H1 (cell line): ENCODE data around the gene GADL1. TPM values are rescaled to one million over a fixed set of nuclear protein-coding genes. Genes with fewer than 3 reads are reported as not detected.

Source experiments
- CTCF ChIA-PET: fragments of 300-600 bp; sonication (Branson Sonifier 250); formaldehyde crosslinking; loops from one replicate; lab custom pipeline; 2021; ENCODE audit not compliant: partially characterized antibody; lab: Charles Lee
- POLR2A ChIA-PET: fragments of 300-600 bp; sonication (Branson Sonifier 250); formaldehyde crosslinking; loops from one replicate; lab custom pipeline; 2021; ENCODE audit warnings: inconsistent platforms; ENCODE audit not compliant: partially characterized antibody; lab: Charles Lee
- DNase-seq, 2 experiments: peaks; one replicate each; pipeline versions ENCODE4 v3.0.0 to v3.0.0-alpha.2; 2010 to 2022; ENCODE audit warnings: low spot score in 2 of 2, low read depth in 1 of 2, mixed read lengths in 1 of 2
- FAIRE-seq: peaks from 2 replicates; lab custom pipeline; 2011; peaks lifted over from hg19 to GRCh38; lab: Jason Lieb, UNC
- H2AFZ ChIP-seq: 2 replicates; pipeline ENCODE4 v1.8.1; 2012; ENCODE audit warnings: low read length, inconsistent platforms
- H2AK5ac ChIP-seq: 2 replicates; pipeline ENCODE4 v1.6.1; 2013; ENCODE audit warnings: low read depth, low read length
- H2BK120ac ChIP-seq: replicated peaks from 2 replicates; pipeline ENCODE3; 2013; ENCODE audit warnings: low read depth, low read length, inconsistent platforms
- H2BK12ac ChIP-seq: 2 replicates; pipeline ENCODE4 v1.6.1; 2013; ENCODE audit warnings: low read depth, low read length
- H2BK15ac ChIP-seq: 2 replicates; pipeline ENCODE4 v1.6.1; 2013; ENCODE audit warnings: low read length
- H2BK20ac ChIP-seq: 2 replicates; pipeline ENCODE4 v1.6.1; 2013; ENCODE audit warnings: low read length
- H2BK5ac ChIP-seq: 2 replicates; pipeline ENCODE4 v1.6.1; 2013; ENCODE audit warnings: low read depth, low read length
- H3K14ac ChIP-seq: 2 replicates; pipeline ENCODE4 v1.6.1; 2013; ENCODE audit warnings: inconsistent platforms; ENCODE audit not compliant: insufficient read length
- H3K18ac ChIP-seq: 2 replicates; pipeline ENCODE4 v1.6.1; 2013; ENCODE audit warnings: low read length; ENCODE audit errors: extremely low read depth
- H3K23ac ChIP-seq: 2 replicates; pipeline ENCODE4 v1.6.1; 2013; ENCODE audit warnings: inconsistent platforms; ENCODE audit not compliant: insufficient read length
- H3K23me2 ChIP-seq: 2 replicates; pipeline ENCODE4 v1.6.1; 2013; ENCODE audit warnings: low read depth, low read length
- H3K27ac ChIP-seq: 2 replicates; pipeline ENCODE4 v1.6.1; 2011; ENCODE audit warnings: low read depth, low read length, inconsistent platforms
- H3K27me3 ChIP-seq, 4 experiments: replicated peaks in 1 of 4; 1 replicate in 1 of 4; 2 replicates in 3 of 4; pipeline versions ENCODE4 v1.6.1 to v1.8.1; 2011 to 2013; ENCODE audit warnings: low read length in 3 of 4, mild to moderate bottlenecking in 3 of 4, inconsistent platforms in 2 of 4, mixed read lengths in 2 of 4, moderate library complexity in 1 of 4; ENCODE audit not compliant: control insufficient read depth in 3 of 4, insufficient read depth in 3 of 4; ENCODE audit errors: extremely low read depth in 1 of 4
- H3K36me3 ChIP-seq, 4 experiments: 2 replicates each; pipeline versions ENCODE4 v1.6.1 to v1.8.1; 2011 to 2013; ENCODE audit warnings: mild to moderate bottlenecking in 4 of 4, low read length in 3 of 4, moderate library complexity in 2 of 4, control low read depth in 1 of 4, inconsistent platforms in 1 of 4; ENCODE audit not compliant: insufficient read depth in 4 of 4, control insufficient read depth in 2 of 4
- H3K4ac ChIP-seq: replicated peaks from 2 replicates; pipeline ENCODE3; 2013; ENCODE audit warnings: low read length, low read depth, mixed read lengths, inconsistent platforms; ENCODE audit not compliant: insufficient read length
- H3K4me1 ChIP-seq, 4 experiments: replicated peaks in 1 of 4; 1 replicate in 1 of 4; 2 replicates in 3 of 4; pipeline versions ENCODE4 v1.6.1 to v1.8.1; 2011 to 2013; ENCODE audit warnings: low read length in 3 of 4, inconsistent platforms in 2 of 4, mixed read lengths in 1 of 4; ENCODE audit not compliant: insufficient read depth in 4 of 4, control insufficient read depth in 3 of 4
- H3K4me2 ChIP-seq, 2 experiments: 2 replicates each; pipeline versions ENCODE4 v1.6.1 to v1.8.1; 2011 to 2013; ENCODE audit warnings: low read depth in 2 of 2, low read length in 2 of 2, control low read depth in 1 of 2, inconsistent platforms in 1 of 2, mild to moderate bottlenecking in 1 of 2; ENCODE audit not compliant: insufficient read depth in 1 of 2
- H3K4me3 ChIP-seq, 4 experiments: fragments of 200-600, 300-600 bp in 1 of 4; sonication (generic), shearing (Covaris generic), sonication (Bioruptor Twin) in 1 of 4; 2 replicates each; pipeline versions ENCODE4 v1.5.1 to v1.8.1; 2011 to 2016; ENCODE audit warnings: low read length in 4 of 4, low read depth in 3 of 4, control low read depth in 2 of 4, inconsistent platforms in 2 of 4, mild to moderate bottlenecking in 2 of 4, mixed read lengths in 1 of 4, moderate library complexity in 1 of 4; ENCODE audit not compliant: insufficient read depth in 2 of 4; ENCODE audit errors: extremely low read depth in 1 of 4
- H3K56ac ChIP-seq: replicated peaks from 2 replicates; pipeline ENCODE3; 2013; ENCODE audit warnings: low read depth, mild to moderate bottlenecking, mixed read lengths, low read length, inconsistent platforms; ENCODE audit not compliant: insufficient read length
- H3K79me1 ChIP-seq: 2 replicates; pipeline ENCODE4 v1.6.1; 2013; ENCODE audit warnings: low read depth, low read length, control low read depth
- H3K79me2 ChIP-seq, 2 experiments: 2 replicates each; pipeline versions ENCODE4 v1.6.1 to v1.8.1; 2012 to 2013; ENCODE audit warnings: low read length in 2 of 2, mild to moderate bottlenecking in 2 of 2, inconsistent platforms in 1 of 2; ENCODE audit not compliant: insufficient read depth in 2 of 2, control insufficient read depth in 1 of 2
- H3K9ac ChIP-seq, 4 experiments: replicated peaks in 1 of 4; 1 replicate in 1 of 4; 2 replicates in 3 of 4; pipeline versions ENCODE4 v1.6.1 to v1.8.1; 2011 to 2013; ENCODE audit warnings: low read depth in 3 of 4, low read length in 3 of 4, control low read depth in 2 of 4, mild to moderate bottlenecking in 2 of 4, moderate library complexity in 2 of 4, inconsistent platforms in 1 of 4; ENCODE audit errors: extremely low read depth in 1 of 4
- H3K9me3 ChIP-seq, 2 experiments: 2 replicates each; pipeline versions ENCODE4 v1.6.1 to v1.8.1; 2012 to 2013; ENCODE audit warnings: mild to moderate bottlenecking in 2 of 2, moderate library complexity in 2 of 2, control low read depth in 1 of 2, inconsistent platforms in 1 of 2, low read depth in 1 of 2, low read length in 1 of 2, mixed read lengths in 1 of 2; ENCODE audit not compliant: insufficient read depth in 2 of 2
- H4K20me1 ChIP-seq, 2 experiments: replicated peaks in 1 of 2; 2 replicates each; pipeline versions ENCODE3 to v1.8.1; 2011 to 2013; ENCODE audit warnings: inconsistent platforms in 2 of 2, low read length in 2 of 2, mild to moderate bottlenecking in 1 of 2; ENCODE audit not compliant: insufficient read depth in 2 of 2, control insufficient read depth in 1 of 2
- H4K5ac ChIP-seq: 2 replicates; pipeline ENCODE4 v1.6.1; 2013; ENCODE audit warnings: low read length, low read depth, mixed read lengths, inconsistent platforms; ENCODE audit not compliant: insufficient read length
- H4K8ac ChIP-seq: 2 replicates; pipeline ENCODE4 v1.8.0; 2013; ENCODE audit warnings: mild to moderate bottlenecking, moderate library complexity, low read length, inconsistent platforms; ENCODE audit not compliant: insufficient read depth; ENCODE audit errors: extremely low read depth
- H4K91ac ChIP-seq: replicated peaks from 2 replicates; pipeline ENCODE3; 2013; ENCODE audit warnings: low read length, mixed read lengths, inconsistent platforms; ENCODE audit not compliant: insufficient read length
- BCL11A ChIP-seq, 2 experiments: IDR thresholded peaks; one replicate each; pipeline ENCODE4 v1.6.1; 2011; ENCODE audit warnings: low read depth in 2 of 2, low read length in 2 of 2, mild to moderate bottlenecking in 2 of 2
- GABPA ChIP-seq: IDR thresholded peaks from 2 replicates; pipeline ENCODE4 v1.6.1; 2011; ENCODE audit warnings: mild to moderate bottlenecking, low read length, moderate library complexity, borderline replicate concordance; ENCODE audit not compliant: insufficient read depth
- GTF2F1 ChIP-seq: IDR thresholded peaks from 2 replicates; pipeline ENCODE4 v1.6.1; 2012; ENCODE audit warnings: low read depth, low read length, improper control_type of control experiment, borderline replicate concordance
- HDAC2 ChIP-seq, 2 experiments: fragments of 300-600 bp in 1 of 2; sonication (generic) in 1 of 2; IDR thresholded peaks; 2 replicates each; pipeline ENCODE4 v1.6.1; 2011 to 2012; ENCODE audit warnings: low read depth in 2 of 2, low read length in 2 of 2, mild to moderate bottlenecking in 2 of 2, moderate library complexity in 2 of 2, borderline replicate concordance in 1 of 2, inconsistent platforms in 1 of 2
- KDM1A ChIP-seq: fragments of 200-600, 300-600 bp; sonication (generic); IDR thresholded peaks from 2 replicates; pipeline ENCODE4 v1.7.1; 2016; ENCODE audit warnings: mild to moderate bottlenecking, low read length, borderline replicate concordance
- MAFK ChIP-seq: IDR thresholded peaks from 2 replicates; pipeline ENCODE4 v1.6.1; 2012; ENCODE audit warnings: low read depth, mild to moderate bottlenecking, improper control_type of control experiment, low read length
- SIN3A ChIP-seq, 2 experiments: IDR thresholded peaks in 1 of 2; conservative IDR thresholded peaks in 1 of 2; 2 replicates each; pipeline ENCODE4 v1.6.1; 2011 to 2012; ENCODE audit warnings: low read length in 2 of 2, improper control_type of control experiment in 1 of 2, low read depth in 1 of 2, mild to moderate bottlenecking in 1 of 2
- SIRT6 ChIP-seq: IDR thresholded peaks from one replicate; pipeline ENCODE4 v1.7.1; 2012; ENCODE audit warnings: low read length, inconsistent platforms
- SP1 ChIP-seq: IDR thresholded peaks from 2 replicates; pipeline ENCODE4 v1.6.1; 2011; ENCODE audit warnings: low read depth, low read length
- SUZ12 ChIP-seq: fragments of 200-600 bp; sonication (generic); IDR thresholded peaks from 2 replicates; pipeline ENCODE4 v1.6.1; 2012; ENCODE audit warnings: mild to moderate bottlenecking, inconsistent platforms, low read length, moderate library complexity, mixed read lengths
- TAF1 ChIP-seq: IDR thresholded peaks from 2 replicates; pipeline ENCODE4 v1.6.1; 2011; ENCODE audit warnings: mild to moderate bottlenecking, low read depth, low read length
- TBP ChIP-seq: IDR thresholded peaks from 2 replicates; pipeline ENCODE4 v1.6.1; 2011; ENCODE audit warnings: low read depth, low read length, improper control_type of control experiment
- TEAD4 ChIP-seq: IDR thresholded peaks from 2 replicates; pipeline ENCODE4 v1.6.1; 2012; ENCODE audit warnings: low read depth, low read length, inconsistent platforms, mixed read lengths
- WGBS, 2 experiments: shearing (Covaris generic) in 1 of 2; methylation state at CpG; one replicate each; pipeline versions ENCODE4 v1.1.6 to v1.1.7; 2013 to 2015; ENCODE audit warnings: low lambda C conversion rate in 2 of 2, mixed read lengths in 2 of 2, inconsistent platforms in 1 of 2, low coverage in 1 of 2, missing lambda C conversion rate in 1 of 2; ENCODE audit not compliant: insufficient replicate concordance in 2 of 2, insufficient coverage in 1 of 2, insufficient read length in 1 of 2; ENCODE audit errors: extremely low coverage in 1 of 2, missing lambda C conversion rate in 1 of 2; 5-methylcytosine and 5-hydroxymethylcytosine counted together
- polyA plus RNA-seq, 7 experiments: library from polyadenylated mRNA; depleted of rRNA in 3 of 7; stranded (reverse) in 5 of 7; unstranded in 2 of 7; fragments of >200 nt in 5 of 7; fragments of 200-250 nt in 2 of 7; gene quantifications; 1 replicate in 5 of 7; 2 replicates in 1 of 7; 4 replicates in 1 of 7; pipeline versions ENCODE4 v1.2.1 to v1.2.3, GENCODE V29; 2011 to 2013; ENCODE audit warnings: missing spikeins in 2 of 7, mixed read lengths in 2 of 7
- total RNA-seq: library from RNA; stranded (reverse); fragmentation: NEBNext Ultra II Directional; extraction: Animal tissue kit (Norgen Biotek cat#: 25700); gene quantifications from 2 replicates; pipeline ENCODE4 v1.2.1, GENCODE V29; 2021

The GADL1 gene
- total and polyA plus RNA-seq, 2 of the 8 experiments (the other 6 are each of a cell fraction or from before 2014, with no cell fraction given) = 0.03 to 0.30 TPM

GRCh38 chr3:30691249-30691880 lies 203.1 kb downstream of the GADL1 start:
- no peak overlapping the region for H2BK20ac ChIP-seq
- POLR2A ChIA-PET = interaction anchor here (0.6 kb wide), 1 partner anchor 44 kb away, joined by 3 read pairs; no protein-coding TSS in a partner anchor
- no peak overlapping the region for H2AK5ac ChIP-seq
- H3K4me1 ChIP-seq = peaks cover 0 to 10% (median 5%) of the 10 kb centered on the region in 4 experiments; a peak in 5 of 7 replicates
- H3K4ac ChIP-seq = no peak overlapping the region
- H2BK12ac ChIP-seq = no peak overlapping the region; the same call in 1 of the 2 replicates
- TF ChIP-seq TAF1 (no peak), SP1 (no peak), SIRT6 (no peak), HDAC2 (IDR thresholded peaks at IDR 0.05; ENCODE audit: borderline replicate concordance in 1 of 2, low read depth in 2 of 2, low read length in 2 of 2) (no peak), KDM1A (no peak), MAFK (no peak), TBP (no peak), SIN3A (conservative IDR thresholded peaks at IDR 0.05 in 1 of 2, IDR thresholded peaks at IDR 0.05 in 1 of 2; ENCODE audit: low read depth in 1 of 2, low read length in 2 of 2) (no peak), TEAD4 (no peak), BCL11A (IDR thresholded peaks at IDR 0.05; ENCODE audit: low read depth in 2 of 2, low read length in 2 of 2) (no peak), SUZ12 (no peak), GABPA (no peak), GTF2F1 (no peak)
- H3K4me2 ChIP-seq = no peak overlapping the region
- no peak overlapping the region for H2BK15ac ChIP-seq
- H3K27ac ChIP-seq = no peak overlapping the region
- H3K14ac ChIP-seq = no peak overlapping the region
- CTCF ChIA-PET = interaction anchor here (1.0 to 6.3 kb wide), 7 partner anchors 12 to 605 kb away, joined by 3 to 60 read pairs (median 3); no protein-coding TSS in a partner anchor
- H3K27me3 ChIP-seq = no peaks in the 10 kb centered on the region
- H2AFZ ChIP-seq = no peak overlapping the region
- H2BK5ac ChIP-seq = no peak overlapping the region
- no peak overlapping the region for H3K23ac ChIP-seq
- H4K8ac ChIP-seq = no peak overlapping the region; the same call in 1 of the 2 replicates
- no peaks in the 10 kb centered on the region for H4K20me1 ChIP-seq
- no peak overlapping the region for H4K5ac ChIP-seq
- FAIRE-seq = no peak
- H3K18ac ChIP-seq = no peak overlapping the region
- no peak overlapping the region for H3K9ac ChIP-seq
- DNase-seq = no peak
- peaks cover 2 to 16% (median 5%) of the 10 kb centered on the region in 4 experiments; a peak in 5 of 8 replicates for H3K36me3 ChIP-seq
- H3K79me2 ChIP-seq = no peaks in the 10 kb centered on the region; a peak in 1 of 4 replicates
- H3K56ac ChIP-seq = no peak overlapping the region
- no peak overlapping the region for H2BK120ac ChIP-seq
- H3K4me3 ChIP-seq = no peak overlapping the region
- no peak overlapping the region for H4K91ac ChIP-seq
- 91% methylated on average over 10 of the region's 10 CpGs; no CpG with 5 or more reads in 1 of the 2 experiments for WGBS, 2 experiments
- no peaks in the 10 kb centered on the region for H3K9me3 ChIP-seq
- H3K23me2 ChIP-seq = no peaks in the 10 kb centered on the region
- H3K79me1 ChIP-seq = no peaks in the 10 kb centered on the region
